Measurements from ENCODE around the gene ATRAID. TPM values are rescaled to one million over a fixed set of nuclear protein-coding genes. Genes with fewer than 3 reads are reported as not detected.

ATRAID gene
- total and polyA plus RNA-seq, 2 of the 8 experiments (the other 6 are each of a cell fraction or from before 2014, with no cell fraction given) = 109 to 280 TPM

GRCh38 chr2:27204566-27204965 lies 7.3 kb upstream of the ATRAID start:
- no peaks in the 10 kb centered on the region for H3K9me3 ChIP-seq (ENCODE audit: insufficient read depth in 2 of 2, low read depth in 1 of 2, low read length in 1 of 2)
- H3K79me1 ChIP-seq (ENCODE audit: low read depth, low read length) = no peaks in the 10 kb centered on the region
- POLR2A ChIA-PET (ENCODE audit: partially characterized antibody) = interaction anchor here (1.3 to 2.1 kb wide), 3 partner anchors 13 to 37 kb away, joined by 3 to 7 read pairs (median 5); partner anchors contain the start of gene CAD
- H2BK15ac ChIP-seq (ENCODE audit: low read length) = no peak overlapping the region
- peaks cover 0 to 4% of the 10 kb centered on the region in 2 experiments; a peak in 1 of 4 replicates for H3K79me2 ChIP-seq (ENCODE audit: control insufficient read depth in 1 of 2, insufficient read depth in 2 of 2, low read length in 2 of 2)
- H2AFZ ChIP-seq (ENCODE audit: low read length) = no peak overlapping the region
- H3K4me1 ChIP-seq (replicated peaks in 1 of 4; ENCODE audit: control insufficient read depth in 3 of 4, insufficient read depth in 4 of 4, low read length in 3 of 4) = no peaks in the 10 kb centered on the region; a peak in 1 of 7 replicates
- no peak overlapping the region for H3K27ac ChIP-seq (ENCODE audit: low read depth, low read length)
- H3K4ac ChIP-seq (replicated peaks; ENCODE audit: insufficient read length, low read depth, low read length) = no peak overlapping the region
- CTCF ChIA-PET (ENCODE audit: partially characterized antibody) = interaction anchor here (0.8 to 1.1 kb wide), 2 partner anchors 15 to 98 kb away, joined by 3 read pairs; no protein-coding TSS in a partner anchor
- H4K5ac ChIP-seq (ENCODE audit: insufficient read length, low read depth, low read length) = no peak overlapping the region
- H3K9ac ChIP-seq (replicated peaks in 1 of 4; ENCODE audit: extremely low read depth in 1 of 4, low read depth in 3 of 4, low read length in 3 of 4) = no peak overlapping the region
- no peak for DNase-seq (ENCODE audit: low read depth in 1 of 2, low spot score in 2 of 2)
- no peak overlapping the region for H3K4me2 ChIP-seq (ENCODE audit: insufficient read depth in 1 of 2, low read depth in 2 of 2, low read length in 2 of 2)
- H4K91ac ChIP-seq (replicated peaks; ENCODE audit: insufficient read length, low read length) = no peak overlapping the region
- H3K18ac ChIP-seq (ENCODE audit: extremely low read depth, low read length) = no peak overlapping the region
- H2BK5ac ChIP-seq (ENCODE audit: low read depth, low read length) = no peak overlapping the region
- peaks cover 0 to 23% of the 10 kb centered on the region in 2 experiments for H4K20me1 ChIP-seq (replicated peaks in 1 of 2; ENCODE audit: control insufficient read depth in 1 of 2, insufficient read depth in 2 of 2, low read length in 2 of 2)
- 96% methylated on average over 8 of the region's 8 CpGs; no CpG with 5 or more reads in 1 of the 2 experiments for WGBS, 2 experiments (ENCODE audit: extremely low coverage in 1 of 2, insufficient coverage in 1 of 2, insufficient read length in 1 of 2, insufficient replicate concordance in 2 of 2, low coverage in 1 of 2, low lambda C conversion rate in 2 of 2, missing lambda C conversion rate in 1 of 2)
- peaks cover 59 to 91% (median 82%) of the 10 kb centered on the region in 4 experiments for H3K36me3 ChIP-seq (ENCODE audit: control insufficient read depth in 2 of 4, insufficient read depth in 4 of 4, low read length in 3 of 4)
- H3K56ac ChIP-seq (replicated peaks; ENCODE audit: insufficient read length, low read depth, low read length) = no peak overlapping the region
- H2BK20ac ChIP-seq (ENCODE audit: low read length) = no peak overlapping the region
- no peak overlapping the region for H4K8ac ChIP-seq (ENCODE audit: extremely low read depth, insufficient read depth, low read length)
- no peak overlapping the region for H2AK5ac ChIP-seq (ENCODE audit: low read depth, low read length)
- no peaks in the 10 kb centered on the region for H3K27me3 ChIP-seq (replicated peaks in 1 of 4; ENCODE audit: control insufficient read depth in 3 of 4, extremely low read depth in 1 of 4, insufficient read depth in 3 of 4, low read length in 3 of 4)
- H3K14ac ChIP-seq (ENCODE audit: insufficient read length) = no peak overlapping the region
- no peaks in the 10 kb centered on the region for H3K23me2 ChIP-seq (ENCODE audit: low read depth, low read length)
- no peak for FAIRE-seq
- H2BK120ac ChIP-seq (replicated peaks; ENCODE audit: low read depth, low read length) = no peak overlapping the region
- H2BK12ac ChIP-seq (ENCODE audit: low read depth, low read length) = no peak overlapping the region
- no peak overlapping the region for H3K4me3 ChIP-seq (ENCODE audit: extremely low read depth in 1 of 4, insufficient read depth in 2 of 4, low read depth in 3 of 4, low read length in 4 of 4)
- TF ChIP-seq CTBP2 (IDR thresholded peaks at IDR 0.05; ENCODE audit: borderline replicate concordance, insufficient read depth, insufficient read length, low read length) (no peak), RFX5 (IDR thresholded peaks at IDR 0.05; ENCODE audit: borderline replicate concordance, low read depth, low read length) (no peak), MAFK (IDR thresholded peaks at IDR 0.05; ENCODE audit: low read depth, low read length) (no peak), SRF (IDR thresholded peaks at IDR 0.05; ENCODE audit: low read depth, low read length) (no peak), TEAD4 (IDR thresholded peaks at IDR 0.05; ENCODE audit: low read depth, low read length) (no peak), JUN (IDR thresholded peaks at IDR 0.05; ENCODE audit: low read depth, low read length) (no peak), YY1 (IDR thresholded peaks at IDR 0.05; ENCODE audit: low read depth, low read length) (no peak), SIRT6 (IDR thresholded peaks at IDR 0.05; ENCODE audit: low read length) (no peak), KDM5A (IDR thresholded peaks at IDR 0.05; ENCODE audit: low read length) (no peak), RAD21 (IDR thresholded peaks at IDR 0.05 in 1 of 2, conservative IDR thresholded peaks at IDR 0.05 in 1 of 2; ENCODE audit: low read depth in 2 of 2, low read length in 2 of 2) (no peak), SUZ12 (IDR thresholded peaks at IDR 0.05; ENCODE audit: low read length) (no peak)
- no peak overlapping the region for H3K23ac ChIP-seq (ENCODE audit: insufficient read length)

All from H1 (cell line).